ENCODE data around the gene KRTAP10-9. TPM values are rescaled to one million over a fixed set of nuclear protein-coding genes. Genes with fewer than 3 reads are reported as not detected.

Gene KRTAP10-9
- total and polyA plus RNA-seq, 2 experiments from 2014 or later, result not detected

DNA sequence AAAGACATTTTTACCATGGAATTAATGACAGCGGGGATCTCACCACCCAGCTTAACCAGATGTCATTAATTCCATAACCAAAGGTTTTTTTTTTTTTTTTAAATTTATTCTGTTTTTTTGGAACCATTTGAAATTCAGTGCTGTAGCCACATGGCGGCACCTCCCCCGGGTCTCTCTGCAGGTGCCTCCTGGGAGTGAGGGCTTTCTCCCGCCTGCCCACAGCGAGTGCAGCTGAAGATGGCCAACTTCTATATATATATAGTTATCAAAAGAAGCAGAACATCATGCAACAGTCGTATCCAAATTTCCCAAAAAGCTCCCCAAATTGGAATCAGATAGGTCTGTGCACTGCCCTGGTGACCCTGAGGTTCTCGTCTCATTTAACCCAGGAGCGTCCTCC lies 11.4 kb upstream of the KRTAP10-9 start:
- Histone ChIP-seq H3K36me3 (no peaks in the 10 kb centered on the region), H3K27me3 (no peaks in the 10 kb centered on the region), H3K9me3 (ENCODE audit: low read depth) (no peaks in the 10 kb centered on the region), H3K4me1 (ENCODE audit: low read depth) (no peaks in the 10 kb centered on the region), H3K27ac (no peak overlapping the region), H3K4me3 (no peak overlapping the region)
- no peak for DNase-seq (ENCODE audit: low read depth in 1 of 2, low spot score in 1 of 2)
- no peak for TF ChIP-seq CTCF (IDR thresholded peaks at IDR 0.05; ENCODE audit: low read depth, low read length)

- no peak overlapping the region for H3K4me3 ChIP-seq
- H3K4me1 ChIP-seq (ENCODE audit: low read depth), result no peaks in the 10 kb centered on the region
- no peaks in the 10 kb centered on the region for H3K27me3 ChIP-seq
- no peak overlapping the region for H3K27ac ChIP-seq
- H3K9me3 ChIP-seq (ENCODE audit: low read depth), result no peaks in the 10 kb centered on the region
- no peak for DNase-seq (ENCODE audit: low read depth in 1 of 2, low spot score in 1 of 2)
- TF ChIP-seq CTCF (IDR thresholded peaks at IDR 0.05; ENCODE audit: low read depth, low read length), result no peak
- no peaks in the 10 kb centered on the region for H3K36me3 ChIP-seq
Observed at GRCh38 chr21:44615911-44616590, 10.8 kb upstream of the KRTAP10-9 start.

GRCh38 chr21:44616591-44616926 lies 10.3 kb upstream of the KRTAP10-9 start:
- Histone ChIP-seq H3K27ac (no peak overlapping the region), H3K36me3 (no peaks in the 10 kb centered on the region), H3K4me1 (ENCODE audit: low read depth) (no peaks in the 10 kb centered on the region), H3K27me3 (no peaks in the 10 kb centered on the region), H3K9me3 (ENCODE audit: low read depth) (no peaks in the 10 kb centered on the region), H3K4me3 (no peak overlapping the region)
- no peak for TF ChIP-seq CTCF (IDR thresholded peaks at IDR 0.05; ENCODE audit: low read depth, low read length)
- no peak for DNase-seq (ENCODE audit: low read depth in 1 of 2, low spot score in 1 of 2)

DNA sequence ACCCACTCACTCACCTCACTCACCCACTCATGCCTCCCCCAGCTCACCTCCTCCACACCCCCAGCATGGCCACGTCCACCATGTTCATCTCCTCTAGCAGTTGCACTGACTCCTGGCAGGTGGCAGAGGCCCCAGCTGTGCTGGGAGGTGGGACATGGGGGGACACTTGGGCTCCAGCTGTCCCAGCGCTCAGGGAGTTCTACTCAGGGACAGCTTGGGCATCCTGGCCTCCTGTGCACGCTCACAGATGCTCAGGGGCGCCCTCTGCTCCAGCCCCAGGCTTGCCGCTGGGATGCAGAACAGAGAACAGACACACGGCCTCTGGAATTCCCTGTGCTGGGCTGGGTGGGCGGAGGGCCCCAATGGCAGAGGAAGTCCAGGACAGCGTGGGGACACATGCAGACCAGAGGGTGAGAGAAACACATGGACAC lies 9.8 kb upstream of the KRTAP10-9 start:
- TF ChIP-seq CTCF (IDR thresholded peaks at IDR 0.05; ENCODE audit: low read depth, low read length), result no peak
- H3K27ac ChIP-seq, result no peak overlapping the region
- no peaks in the 10 kb centered on the region for H3K4me1 ChIP-seq (ENCODE audit: low read depth)
- DNase-seq (ENCODE audit: low read depth in 1 of 2, low spot score in 1 of 2), result no peak
- H3K9me3 ChIP-seq (ENCODE audit: low read depth), result no peaks in the 10 kb centered on the region
- H3K36me3 ChIP-seq, result no peaks in the 10 kb centered on the region
- no peak overlapping the region for H3K4me3 ChIP-seq
- H3K27me3 ChIP-seq, result no peaks in the 10 kb centered on the region

GRCh38 chr21:44618504-44618903 lies 8.4 kb upstream of the KRTAP10-9 start:
- Histone ChIP-seq H3K27me3 (no peaks in the 10 kb centered on the region), H3K9me3 (ENCODE audit: low read depth) (no peaks in the 10 kb centered on the region), H3K4me3 (no peak overlapping the region), H3K27ac (no peak overlapping the region), H3K4me1 (ENCODE audit: low read depth) (no peaks in the 10 kb centered on the region), H3K36me3 (no peaks in the 10 kb centered on the region)
- peak in 1 of 2 donors; percentile 9 for DNase-seq (ENCODE audit: low read depth in 1 of 2, low spot score in 1 of 2)
- no peak for TF ChIP-seq CTCF (IDR thresholded peaks at IDR 0.05; ENCODE audit: low read depth, low read length)
